K562 (cell line): ENCODE data around the gene ZNF322. TPM values are rescaled to one million over a fixed set of nuclear protein-coding genes. Genes with fewer than 3 reads are reported as not detected.
A peak's percentile ranks its signal among the peaks of the same experiment; 100 is the strongest.

Experiments used
- BMI1 ChIP-seq: fragments of 150-350 bp; IDR thresholded peaks from 2 replicates; pipeline ENCODE4 v1.6.1; 2014; ENCODE audit warnings: low read length
- BRF1 ChIP-seq: IDR thresholded peaks from 3 replicates; pipeline ENCODE4 v1.6.1; 2011; ENCODE audit warnings: borderline replicate concordance, mild to moderate bottlenecking; ENCODE audit not compliant: insufficient read length; ENCODE audit errors: extremely low read depth
- CEBPB ChIP-seq: fragments of 450-650 bp; IDR thresholded peaks from 2 replicates; pipeline ENCODE4 v1.6.1; 2016; ENCODE audit warnings: missing genetic modification characterization, missing compliant biosample characterization
- ILF3 ChIP-seq: fragments of 450-650 bp; IDR thresholded peaks from 2 replicates; pipeline ENCODE4 v1.6.1; 2018; ENCODE audit warnings: antibody characterized with exemption, mild to moderate bottlenecking, moderate library complexity, borderline replicate concordance
- MYC ChIP-seq, 2 experiments: fragments of 250-450 bp in 1 of 2; sonication (Bioruptor Pico) in 1 of 2; IDR thresholded peaks; 2 replicates each; pipeline versions ENCODE4 v1.5.1 to v1.6.1; 2012 to 2021; ENCODE audit warnings: low read depth in 2 of 2, borderline replicate concordance in 1 of 2, improper control_type of control experiment in 1 of 2, low read length in 1 of 2, mild to moderate bottlenecking in 1 of 2, moderate library complexity in 1 of 2
- RBBP5 ChIP-seq: fragments of 200-600 bp; sonication (generic); IDR thresholded peaks from 2 replicates; pipeline ENCODE4 v1.6.1; 2012; ENCODE audit warnings: borderline replicate concordance, mild to moderate bottlenecking, low read length, control low read depth, inconsistent platforms; ENCODE audit not compliant: insufficient read depth, poor library complexity, severe bottlenecking
- SLC30A9 ChIP-seq: fragments of 250-450 bp; sonication (Bioruptor Pico); IDR thresholded peaks from 2 replicates; pipeline ENCODE4 v1.8.0; 2022; ENCODE audit warnings: mild to moderate bottlenecking, moderate library complexity
- SMAD3 ChIP-seq: fragments of 450-650 bp; formaldehyde crosslinking; conservative IDR thresholded peaks from 2 replicates; pipeline ENCODE4 v1.4.0; 2020; ENCODE audit warnings: mild to moderate bottlenecking
- TAF9B ChIP-seq: fragments of 450-650 bp; IDR thresholded peaks from 2 replicates; pipeline ENCODE4 v1.6.1; 2018; ENCODE audit warnings: mild to moderate bottlenecking; ENCODE audit not compliant: partially characterized antibody
- YBX1 ChIP-seq: fragments of 450-650 bp; IDR thresholded peaks from 2 replicates; pipeline ENCODE4 v1.7.1; 2016; ENCODE audit warnings: mild to moderate bottlenecking
- ZFP30 ChIP-seq: fragments of 250-450 bp; sonication (Bioruptor Pico); IDR thresholded peaks from 2 replicates; pipeline ENCODE4 v1.8.0; 2022; ENCODE audit warnings: moderate library complexity, mild to moderate bottlenecking, inconsistent platforms, borderline replicate concordance
- ZNF197 ChIP-seq: fragments of 200-800 bp; sonication (Bioruptor generic); IDR thresholded peaks from 2 replicates; pipeline ENCODE4 v1.6.1; 2016; ENCODE audit warnings: low read depth, missing genetic modification characterization, missing compliant biosample characterization
- ZNF583 ChIP-seq: fragments of 250-450 bp; sonication (Bioruptor Pico); IDR thresholded peaks from 2 replicates; pipeline ENCODE4 v1.4.0; 2020
- ZNF785 ChIP-seq: fragments of 250-450 bp; sonication (Bioruptor Pico); IDR thresholded peaks from 2 replicates; pipeline ENCODE4 v1.4.0; 2020; ENCODE audit warnings: mild to moderate bottlenecking
- ZNF830 ChIP-seq: fragments of 250-450 bp; sonication (Bioruptor Pico); IDR thresholded peaks from 2 replicates; pipeline ENCODE4 v1.5.0; 2021; ENCODE audit warnings: mild to moderate bottlenecking
- polyA plus RNA-seq, 8 experiments: library from polyadenylated mRNA; depleted of rRNA in 4 of 8; stranded (reverse) in 5 of 8; unstranded in 3 of 8; fragments of >200 nt; fragmentation: Nextera tagmentation in 2 of 8; fragmentation: Illumina TruSeq in 1 of 8; extraction: Ambion mirVana in 2 of 8; extraction: Trizol in 1 of 8; gene quantifications; 2 replicates each; pipeline versions ENCODE4 v1.2.1 to v1.2.3, GENCODE V29; 2011 to 2014; ENCODE audit warnings: inconsistent platforms in 1 of 8, missing spikeins in 1 of 8
- total RNA-seq, 7 experiments: library from RNA; depleted of rRNA in 6 of 7; stranded (reverse); fragments of >200 nt in 6 of 7; fragmentation: Illumina TruSeq in 2 of 7; extraction: Trizol in 2 of 7; gene quantifications; 2 replicates each; pipeline versions ENCODE4 v1.2.1 to v1.2.3, GENCODE V29; 2011 to 2021; ENCODE audit warnings: low replicate concordance in 1 of 7
- TF ChIP-seq, protein P1 (sequence below), 2 experiments: fragments of 450-650 bp; IDR thresholded peaks; 2 replicates each; pipeline ENCODE4 v1.6.1; 2018; ENCODE audit warnings: mild to moderate bottlenecking in 2 of 2, low read depth in 1 of 2; ENCODE audit not compliant: partially characterized antibody in 2 of 2
- TF ChIP-seq, protein P2 (sequence below): fragments of 250-450 bp; sonication (Bioruptor Pico); IDR thresholded peaks from 2 replicates; pipeline ENCODE4 v1.8.0; 2021; ENCODE audit warnings: moderate library complexity, mild to moderate bottlenecking, inconsistent platforms
- TF ChIP-seq, protein P3 (sequence below): sonication (generic); formaldehyde crosslinking; IDR thresholded peaks from 2 replicates; pipeline ENCODE4 v1.4.0; 2020; ENCODE audit warnings: mild to moderate bottlenecking, missing genetic modification reagents

Gene ZNF322
- total and polyA plus RNA-seq, 9 of the 15 experiments (the other 6 are each of a cell fraction or from before 2014, with no cell fraction given) = 4.7 to 31.2 (median 18.7) TPM

DNA sequence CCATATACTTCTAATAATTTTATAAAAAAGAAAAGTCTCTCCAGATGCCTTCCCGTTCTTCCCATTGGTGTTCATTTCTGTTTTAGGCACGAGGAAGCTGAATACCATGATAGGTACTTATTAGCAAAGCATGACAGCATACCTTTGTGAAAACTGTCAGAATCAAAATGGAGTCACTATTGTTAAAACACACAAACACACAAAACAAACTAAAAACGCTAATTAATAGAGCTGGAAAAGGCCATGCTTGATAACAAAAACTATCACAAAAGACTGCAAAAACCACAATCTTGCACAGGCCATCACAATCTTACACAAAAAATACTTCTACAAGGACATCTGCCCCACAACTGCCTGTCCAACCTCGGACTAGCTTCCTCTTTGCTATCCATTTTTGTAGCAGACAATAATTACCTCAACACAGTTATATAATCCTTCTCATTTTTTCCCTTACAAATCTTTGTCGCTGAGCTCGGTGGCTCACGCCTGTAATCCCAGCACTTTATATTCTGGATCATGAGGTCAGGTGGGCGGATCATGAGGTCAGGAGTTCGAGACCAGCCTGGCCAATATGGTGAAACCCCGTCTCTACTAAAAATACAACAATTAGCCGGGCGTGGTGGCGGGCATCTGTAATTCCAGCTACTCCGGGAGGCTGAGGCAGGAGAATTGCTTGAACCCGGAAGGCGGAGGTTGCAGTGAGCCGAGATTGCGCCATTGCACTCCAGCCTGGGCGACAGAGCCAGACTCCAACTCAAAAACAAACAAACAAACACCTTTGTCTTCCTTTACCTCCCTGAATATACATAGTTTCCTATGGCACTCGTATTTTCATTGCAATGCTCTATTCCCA is 66.0 kb downstream of the ZNF322 start (continued):
- TF ChIP-seq TAF9B (no peak), BMI1 (no peak), ZNF583 (CRISPR knock-in tag) (peak; percentile 84; the same call in 1 of the 2 replicates), BRF1 (no peak), ZFP30 (CRISPR knock-in tag) (no peak), ILF3 (no peak), ZNF785 (CRISPR knock-in tag) (no peak), RBBP5 (peak; percentile 17), ZNF830 (CRISPR knock-in tag) (no peak), MYC (IDR thresholded peaks at IDR 0.05; ENCODE audit: low read depth, low read length) (0 out of 2 replicates have a peak, but pooled peaks have one; percentile 9), MYC (CRISPR knock-in tag; IDR thresholded peaks at IDR 0.05; ENCODE audit: borderline replicate concordance, low read depth) (peak; percentile 36; the same call in 1 of the 2 replicates), CEBPB (tag) (peak; percentile 97; the same call in 1 of the 2 replicates), SLC30A9 (CRISPR knock-in tag) (0 out of 2 replicates have a peak, but pooled peaks have one; percentile 18), YBX1 (no peak), SMAD3 (CRISPR knock-in tag) (peak; percentile 87), ZNF197 (CRISPR knock-in tag) (0 out of 2 replicates have a peak, but pooled peaks have one; percentile 80)
- TF ChIP-seq, protein P1, sequence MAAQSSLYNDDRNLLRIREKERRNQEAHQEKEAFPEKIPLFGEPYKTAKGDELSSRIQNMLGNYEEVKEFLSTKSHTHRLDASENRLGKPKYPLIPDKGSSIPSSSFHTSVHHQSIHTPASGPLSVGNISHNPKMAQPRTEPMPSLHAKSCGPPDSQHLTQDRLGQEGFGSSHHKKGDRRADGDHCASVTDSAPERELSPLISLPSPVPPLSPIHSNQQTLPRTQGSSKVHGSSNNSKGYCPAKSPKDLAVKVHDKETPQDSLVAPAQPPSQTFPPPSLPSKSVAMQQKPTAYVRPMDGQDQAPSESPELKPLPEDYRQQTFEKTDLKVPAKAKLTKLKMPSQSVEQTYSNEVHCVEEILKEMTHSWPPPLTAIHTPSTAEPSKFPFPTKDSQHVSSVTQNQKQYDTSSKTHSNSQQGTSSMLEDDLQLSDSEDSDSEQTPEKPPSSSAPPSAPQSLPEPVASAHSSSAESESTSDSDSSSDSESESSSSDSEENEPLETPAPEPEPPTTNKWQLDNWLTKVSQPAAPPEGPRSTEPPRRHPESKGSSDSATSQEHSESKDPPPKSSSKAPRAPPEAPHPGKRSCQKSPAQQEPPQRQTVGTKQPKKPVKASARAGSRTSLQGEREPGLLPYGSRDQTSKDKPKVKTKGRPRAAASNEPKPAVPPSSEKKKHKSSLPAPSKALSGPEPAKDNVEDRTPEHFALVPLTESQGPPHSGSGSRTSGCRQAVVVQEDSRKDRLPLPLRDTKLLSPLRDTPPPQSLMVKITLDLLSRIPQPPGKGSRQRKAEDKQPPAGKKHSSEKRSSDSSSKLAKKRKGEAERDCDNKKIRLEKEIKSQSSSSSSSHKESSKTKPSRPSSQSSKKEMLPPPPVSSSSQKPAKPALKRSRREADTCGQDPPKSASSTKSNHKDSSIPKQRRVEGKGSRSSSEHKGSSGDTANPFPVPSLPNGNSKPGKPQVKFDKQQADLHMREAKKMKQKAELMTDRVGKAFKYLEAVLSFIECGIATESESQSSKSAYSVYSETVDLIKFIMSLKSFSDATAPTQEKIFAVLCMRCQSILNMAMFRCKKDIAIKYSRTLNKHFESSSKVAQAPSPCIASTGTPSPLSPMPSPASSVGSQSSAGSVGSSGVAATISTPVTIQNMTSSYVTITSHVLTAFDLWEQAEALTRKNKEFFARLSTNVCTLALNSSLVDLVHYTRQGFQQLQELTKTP (IDR thresholded peaks at IDR 0.05; ENCODE audit: low read depth in 1 of 2, partially characterized antibody in 2 of 2) = peak in 1 of 2 experiments; percentile 82
- TF ChIP-seq, protein P2, sequence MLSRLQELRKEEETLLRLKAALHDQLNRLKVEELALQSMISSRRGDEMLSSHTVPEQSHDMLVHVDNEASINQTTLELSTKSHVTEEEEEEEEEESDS = no peak
- TF ChIP-seq, protein P3, sequence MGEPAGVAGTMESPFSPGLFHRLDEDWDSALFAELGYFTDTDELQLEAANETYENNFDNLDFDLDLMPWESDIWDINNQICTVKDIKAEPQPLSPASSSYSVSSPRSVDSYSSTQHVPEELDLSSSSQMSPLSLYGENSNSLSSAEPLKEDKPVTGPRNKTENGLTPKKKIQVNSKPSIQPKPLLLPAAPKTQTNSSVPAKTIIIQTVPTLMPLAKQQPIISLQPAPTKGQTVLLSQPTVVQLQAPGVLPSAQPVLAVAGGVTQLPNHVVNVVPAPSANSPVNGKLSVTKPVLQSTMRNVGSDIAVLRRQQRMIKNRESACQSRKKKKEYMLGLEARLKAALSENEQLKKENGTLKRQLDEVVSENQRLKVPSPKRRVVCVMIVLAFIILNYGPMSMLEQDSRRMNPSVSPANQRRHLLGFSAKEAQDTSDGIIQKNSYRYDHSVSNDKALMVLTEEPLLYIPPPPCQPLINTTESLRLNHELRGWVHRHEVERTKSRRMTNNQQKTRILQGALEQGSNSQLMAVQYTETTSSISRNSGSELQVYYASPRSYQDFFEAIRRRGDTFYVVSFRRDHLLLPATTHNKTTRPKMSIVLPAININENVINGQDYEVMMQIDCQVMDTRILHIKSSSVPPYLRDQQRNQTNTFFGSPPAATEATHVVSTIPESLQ (CRISPR knock-in tag) = no peak
